Measurements from ENCODE around the gene DENND1A.

The DENND1A gene

GRCh38 chr9:123687246-123687751 is 242.6 kb downstream of the DENND1A start:
- DNase-seq (ENCODE audit: low read depth in 3 of 3, low spot score in 1 of 3), result no peak

DNA sequence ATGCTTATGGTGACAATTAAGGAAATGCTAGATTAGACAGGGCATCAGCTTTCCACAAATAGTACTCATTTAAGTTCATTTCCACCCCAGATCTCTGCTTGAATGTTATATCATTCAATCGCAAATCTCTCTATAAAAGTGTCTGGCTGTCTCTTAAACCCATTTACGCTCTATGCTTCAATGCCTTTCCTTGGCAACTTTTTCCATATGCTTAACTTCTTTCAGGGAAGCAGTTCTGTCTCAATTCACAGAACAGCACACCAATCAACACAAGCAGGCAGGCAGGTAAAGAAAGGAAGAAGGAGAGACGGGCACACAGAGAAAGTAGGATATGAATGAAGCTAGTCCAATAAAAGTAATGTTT is 243.1 kb downstream of the DENND1A start:
- no peak for DNase-seq (ENCODE audit: low read depth in 3 of 3, low spot score in 1 of 3)

GRCh38 chr9:123686131-123686828 is 243.6 kb downstream of the DENND1A start:
- no peak for DNase-seq (ENCODE audit: low read depth in 3 of 3, low spot score in 1 of 3)

GRCh38 chr9:123685489-123686083 is 244.3 kb downstream of the DENND1A start:
- DNase-seq (ENCODE audit: low read depth in 3 of 3, low spot score in 1 of 3), result no peak

DNA sequence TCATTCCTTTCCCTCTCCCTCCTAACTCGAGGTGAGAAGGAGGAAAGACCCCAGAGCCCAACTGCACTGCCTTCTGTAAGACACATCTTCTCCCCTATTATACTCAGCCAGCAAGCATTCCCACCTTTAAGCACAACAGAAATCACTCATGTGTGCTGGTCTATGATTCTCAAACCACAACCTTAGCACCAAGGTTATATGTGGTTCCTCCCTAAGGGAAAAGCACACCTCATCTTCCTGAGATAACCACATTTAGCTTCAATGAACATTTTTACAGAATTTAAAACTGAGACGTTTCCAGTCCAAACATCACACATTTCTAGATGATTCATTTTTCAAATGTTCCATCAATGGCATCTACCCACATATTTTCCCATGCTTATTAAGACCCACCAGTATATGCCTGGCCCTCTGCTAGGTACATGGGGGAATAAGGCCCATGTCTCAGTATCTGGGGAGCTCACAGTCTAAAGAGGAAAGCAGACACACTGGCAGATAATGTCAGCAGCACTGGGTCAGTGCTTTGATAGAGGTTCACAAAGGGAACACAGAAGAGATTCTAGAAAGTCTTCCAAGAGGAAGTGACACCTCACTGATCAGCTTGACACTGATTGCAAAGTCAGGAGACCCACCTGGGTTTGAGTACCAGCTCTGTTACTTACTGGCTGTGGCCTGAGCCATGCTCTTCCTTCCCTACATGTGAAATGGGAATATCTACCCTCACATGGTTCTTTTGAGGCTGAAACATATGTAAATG is 245.4 kb downstream of the DENND1A start:
- DNase-seq (ENCODE audit: low read depth in 3 of 3, low spot score in 1 of 3), result no peak

DNA sequence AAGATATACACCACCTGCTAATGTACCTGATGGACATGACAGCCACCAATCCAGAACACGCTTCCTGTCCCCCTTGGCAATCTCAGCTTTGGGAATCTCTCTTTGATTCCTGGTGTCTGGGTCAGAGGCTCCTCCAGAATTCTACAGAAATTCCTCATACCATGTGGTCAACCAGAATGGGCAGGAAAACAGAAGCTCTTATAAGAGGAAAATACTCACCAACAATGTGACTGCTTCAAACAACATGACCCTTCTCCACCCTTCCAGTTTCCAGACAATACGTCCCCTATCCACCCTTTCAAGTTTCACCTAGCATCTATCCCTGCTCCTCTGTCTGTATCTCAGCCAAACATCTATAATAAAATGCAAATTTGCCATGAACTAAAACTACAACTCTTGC is 247.2 kb downstream of the DENND1A start:
- DNase-seq (ENCODE audit: low read depth in 3 of 3, low spot score in 1 of 3), result no peak

- no peak for DNase-seq (ENCODE audit: low read depth in 3 of 3, low spot score in 1 of 3)
Observed at GRCh38 chr9:123680352-123680751, 249.6 kb downstream of the DENND1A start.

DNA sequence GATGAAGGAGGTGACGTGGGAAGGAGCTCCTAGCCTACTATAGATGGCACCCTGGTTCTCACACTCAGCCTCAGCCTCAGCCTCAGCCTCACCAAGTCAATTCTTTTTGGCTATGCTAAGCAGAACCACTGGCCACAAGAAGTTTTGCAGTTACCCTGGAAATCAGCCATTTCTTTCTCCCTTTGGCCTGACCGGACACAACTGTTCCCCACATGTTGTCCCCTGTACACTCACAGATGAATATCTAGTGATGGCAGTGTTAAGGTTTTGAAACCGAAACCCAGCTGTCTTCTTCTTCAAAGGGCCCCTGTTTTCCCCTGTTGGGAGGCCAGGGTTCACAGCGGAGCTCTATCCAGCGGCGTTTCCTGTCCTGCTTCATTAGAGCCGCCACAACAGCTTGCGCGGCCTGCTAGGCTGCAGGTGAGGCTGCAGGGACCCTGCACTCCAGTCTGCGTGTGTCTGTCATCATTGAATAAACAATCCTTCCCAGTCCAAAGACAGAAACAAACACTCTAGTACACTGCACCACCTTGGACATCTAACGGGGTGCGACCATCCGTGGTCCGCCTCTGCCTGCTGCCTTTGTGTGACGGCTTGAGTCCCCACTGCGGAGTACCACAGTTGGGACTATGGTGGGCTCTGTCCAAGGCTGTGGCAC is 250.5 kb downstream of the DENND1A start:
- no peak for DNase-seq (ENCODE audit: low read depth in 3 of 3, low spot score in 1 of 3)

DNA sequence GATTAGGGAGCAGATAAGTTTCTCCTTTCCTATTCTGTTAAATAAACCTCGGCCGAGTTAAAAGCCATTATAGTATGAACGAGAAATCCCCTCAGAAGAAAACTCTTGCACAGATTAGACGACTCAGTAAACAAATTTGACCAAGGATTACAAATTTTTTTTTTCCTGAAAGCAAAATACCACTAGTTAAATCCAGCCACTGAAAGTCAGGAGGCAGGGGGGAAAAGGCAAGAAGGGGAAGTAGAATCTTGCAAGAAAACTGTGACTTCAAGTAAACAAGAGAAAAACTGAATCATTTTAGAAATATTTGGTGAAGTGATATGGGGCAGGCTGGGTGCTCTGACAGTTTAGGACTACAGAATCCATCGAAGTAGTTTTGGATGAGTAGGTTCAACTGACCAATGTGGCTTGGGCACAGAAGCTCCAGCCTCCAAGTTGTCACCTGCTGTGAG is 251.0 kb downstream of the DENND1A start:
- no peak for DNase-seq (ENCODE audit: low read depth in 3 of 3, low spot score in 1 of 3)

GRCh38 chr9:123678038-123678877 is 251.7 kb downstream of the DENND1A start:
- DNase-seq (ENCODE audit: low read depth in 3 of 3, low spot score in 1 of 3), result no peak

DNA sequence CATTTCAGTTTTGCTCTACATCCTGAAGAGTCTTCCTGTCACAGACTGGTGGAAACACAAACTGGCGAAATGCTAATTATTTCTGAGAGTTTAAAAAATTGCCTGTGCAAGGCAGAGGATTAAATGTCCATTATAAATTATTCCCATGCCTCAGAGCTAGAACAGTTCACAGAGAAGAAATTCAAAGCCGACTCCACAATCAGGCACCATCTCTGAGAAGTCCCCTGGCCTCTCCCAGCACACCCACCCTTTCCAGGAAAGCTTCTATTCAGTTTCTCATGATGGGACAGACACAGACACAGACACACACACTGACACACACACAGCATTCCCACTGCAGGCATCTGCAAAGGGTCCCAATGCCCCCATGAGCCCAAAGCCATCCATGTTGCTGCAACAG is 253.1 kb downstream of the DENND1A start:
- DNase-seq (ENCODE audit: low read depth in 3 of 3, low spot score in 1 of 3), result no peak

DNA sequence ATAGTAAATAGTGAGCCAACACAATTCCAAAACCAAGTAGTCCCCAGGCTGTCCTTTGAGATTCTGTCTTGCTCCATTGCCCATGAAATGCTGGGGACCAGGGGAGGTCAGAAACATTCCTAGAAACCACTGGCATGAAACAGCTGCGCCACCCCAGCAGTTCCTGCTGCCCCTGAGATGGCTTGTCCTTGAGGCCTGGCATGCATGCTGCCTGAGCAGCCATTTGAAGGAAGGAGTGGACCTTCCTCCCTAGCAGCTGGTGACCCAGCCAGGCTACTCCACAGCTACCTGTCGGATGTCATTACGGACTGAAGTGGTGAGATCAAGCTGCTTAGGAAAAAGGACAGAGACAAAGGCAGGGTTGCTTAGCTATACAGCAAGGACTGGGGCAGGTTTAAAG is 260.6 kb downstream of the DENND1A start:
- DNase-seq (ENCODE audit: low read depth in 3 of 3, low spot score in 1 of 3), result no peak

- no peak for DNase-seq (ENCODE audit: low read depth in 3 of 3, low spot score in 1 of 3)
Observed at GRCh38 chr9:123663529-123663928, 266.4 kb downstream of the DENND1A start.

DNA sequence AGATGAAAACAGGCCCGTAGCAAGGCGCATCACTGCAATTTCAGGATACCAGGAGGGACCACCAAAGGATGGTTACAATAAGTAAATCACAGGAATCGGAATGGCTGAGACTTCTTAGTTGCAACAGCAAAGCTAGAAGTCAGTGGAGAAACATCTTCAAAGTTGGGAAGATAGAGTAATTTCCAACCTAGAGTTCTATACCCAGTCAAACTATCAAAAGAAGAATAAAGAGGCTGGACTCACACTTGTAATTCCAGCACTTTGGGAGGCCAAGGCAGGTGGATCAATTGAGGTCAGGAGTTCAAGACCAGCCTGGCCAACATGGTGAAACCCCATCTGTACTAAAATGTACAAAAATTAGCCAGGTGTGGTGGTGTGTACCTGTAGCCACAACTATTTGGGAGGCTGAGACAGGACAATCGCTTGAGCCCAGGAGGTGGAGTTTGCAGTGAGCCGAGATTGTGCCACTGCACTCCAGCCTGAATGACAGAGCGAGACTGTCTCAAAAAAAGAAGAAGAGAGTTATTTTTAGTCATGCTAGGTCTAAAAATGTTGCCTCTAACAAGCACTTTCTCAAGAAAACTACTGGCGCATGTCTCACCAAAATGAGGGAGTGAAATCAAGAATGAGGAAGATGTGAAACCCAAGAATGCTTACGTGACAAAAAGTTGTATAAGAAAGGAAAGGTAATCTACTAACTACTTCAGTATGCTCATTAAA is 267.7 kb downstream of the DENND1A start:
- no peak for DNase-seq (ENCODE audit: low read depth in 3 of 3, low spot score in 1 of 3)

DNA sequence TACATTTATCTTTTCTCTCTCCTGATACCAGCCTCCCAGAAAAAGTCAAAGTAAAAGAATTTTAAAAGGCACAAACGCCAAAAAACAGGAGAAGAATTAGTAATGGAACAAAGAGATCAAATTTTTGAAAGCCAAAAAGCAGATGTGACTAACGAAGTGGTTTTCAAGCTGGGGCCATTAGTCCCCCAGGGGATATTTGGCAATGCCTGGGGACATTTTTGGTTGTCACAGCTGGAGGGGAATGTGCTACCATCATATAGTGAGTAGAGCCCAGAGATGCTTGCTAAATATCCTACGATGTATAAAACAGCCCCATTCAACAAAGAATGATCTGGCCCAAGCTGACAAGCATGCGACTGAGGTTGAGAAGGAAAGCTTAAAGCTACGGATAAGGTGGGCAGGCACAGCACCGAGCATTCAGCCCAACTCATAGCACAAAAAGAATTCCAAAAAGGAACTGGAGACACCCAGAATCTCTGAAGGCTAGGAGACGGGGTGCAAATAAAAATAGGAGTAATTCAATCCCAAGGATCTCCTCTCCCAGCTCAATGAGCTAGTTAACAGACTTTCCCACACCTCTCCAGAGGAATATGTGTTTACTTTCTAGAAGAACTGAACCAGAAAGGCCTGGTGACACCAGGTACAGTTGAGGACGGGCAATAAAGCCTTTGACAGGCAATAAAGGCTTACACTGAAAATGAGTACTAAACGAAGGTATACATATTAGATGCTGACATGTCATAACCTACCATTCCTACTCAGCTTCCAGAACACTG is 269.0 kb downstream of the DENND1A start:
- DNase-seq (ENCODE audit: low read depth in 3 of 3, low spot score in 1 of 3), result no peak

GRCh38 chr9:123659358-123659757 is 270.6 kb downstream of the DENND1A start:
- DNase-seq (ENCODE audit: low read depth in 3 of 3, low spot score in 1 of 3), result no peak

GRCh38 chr9:123658792-123659191 is 271.1 kb downstream of the DENND1A start:
- DNase-seq (ENCODE audit: low read depth in 3 of 3, low spot score in 1 of 3), result no peak

DNA sequence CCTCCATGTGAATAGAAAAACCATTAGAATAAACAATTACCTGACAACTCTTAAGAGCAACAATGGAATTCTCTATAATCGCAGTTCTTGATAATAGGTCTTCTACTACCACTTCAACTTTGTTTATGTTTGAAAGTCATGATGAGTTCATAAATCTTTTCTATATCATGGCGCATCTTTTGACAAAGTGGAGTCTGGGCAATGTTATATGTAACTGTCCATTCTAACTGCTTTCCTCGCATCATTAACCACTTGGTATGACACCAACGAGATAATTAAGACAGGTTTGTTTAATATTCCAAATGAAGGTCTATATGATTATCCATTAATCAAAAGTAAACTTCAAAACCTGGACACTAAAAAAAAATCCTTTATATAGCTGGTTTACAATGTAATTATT is 272.0 kb downstream of the DENND1A start:
- DNase-seq (ENCODE audit: low read depth in 3 of 3, low spot score in 1 of 3), result no peak

DNA sequence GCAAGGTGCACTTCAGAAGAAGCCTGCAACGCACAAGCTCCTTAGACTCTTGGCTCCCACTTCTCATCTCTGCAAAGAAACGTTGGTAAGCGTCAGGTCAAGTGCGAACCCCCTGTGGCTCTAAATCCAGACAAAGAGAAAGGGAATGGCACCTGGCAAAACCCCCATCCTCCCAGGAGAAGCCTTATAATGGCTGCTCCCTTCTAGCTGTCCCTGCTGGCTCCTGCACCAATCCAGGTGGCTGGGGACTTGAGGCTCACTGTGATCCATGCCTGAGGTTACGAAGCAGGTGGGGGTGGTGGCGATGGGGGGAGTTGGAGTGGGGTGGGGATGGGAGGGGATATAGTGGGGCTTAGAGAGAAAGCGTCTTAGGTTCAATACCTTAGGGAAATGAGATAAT is 272.8 kb downstream of the DENND1A start:
- no peak for DNase-seq (ENCODE audit: low read depth in 3 of 3, low spot score in 1 of 3)
